Endothelial cell of umbilical vein (primary cell): Measurements from ENCODE around the gene FANCC. TPM values are rescaled to one million over a fixed set of nuclear protein-coding genes. Genes with fewer than 3 reads are reported as not detected.

Experiments used
- BruUV-seq: library from RNA; stranded (reverse); fragments of 400-500 nt; replicated peaks from 2 replicates; lab custom pipeline; 2021; lab: Mats Ljungman, UMichigan
- CTCF ChIA-PET: fragments of 300-600, 350-600 bp; sonication (Branson Sonifier 250); formaldehyde crosslinking; loops from one replicate; lab custom pipeline; 2021; ENCODE audit warnings: antibody characterized with exemption, inconsistent platforms; lab: Charles Lee
- POLR2A ChIA-PET: fragments of 300-600, 350-600 bp; sonication (Branson Sonifier 250); formaldehyde crosslinking; loops from one replicate; lab custom pipeline; 2021; ENCODE audit warnings: antibody characterized with exemption, inconsistent platforms; lab: Charles Lee
- DNase-seq: peaks from one replicate; pipeline ENCODE4 v3.0.0-alpha.2; 2011; ENCODE audit warnings: low read depth, low spot score
- FAIRE-seq: peaks from 2 replicates; lab custom pipeline; 2011; peaks lifted over from hg19 to GRCh38; lab: Jason Lieb, UNC
- H2AFZ ChIP-seq: 2 replicates; pipeline ENCODE4 v1.6.0; 2012; ENCODE audit warnings: low read depth, low read length, control low read depth, inconsistent platforms
- H3K27ac ChIP-seq: 2 replicates; pipeline ENCODE4 v1.5.1; 2011; ENCODE audit warnings: low read depth, mild to moderate bottlenecking, control low read depth, low read length, moderate library complexity; ENCODE audit not compliant: insufficient read depth
- H3K27me3 ChIP-seq, 2 experiments: 2 replicates each; pipeline versions ENCODE4 v1.6.0 to v1.6.1; 2011; ENCODE audit warnings: low read length in 2 of 2, mixed read lengths in 1 of 2; ENCODE audit not compliant: control insufficient read depth in 2 of 2, insufficient read depth in 2 of 2
- H3K36me3 ChIP-seq, 2 experiments: 2 replicates in 1 of 2; 3 replicates in 1 of 2; pipeline ENCODE4 v1.5.1; 2011; ENCODE audit warnings: low read length in 2 of 2, mild to moderate bottlenecking in 1 of 2, moderate library complexity in 1 of 2; ENCODE audit not compliant: control insufficient read depth in 2 of 2, insufficient read depth in 2 of 2; ENCODE audit errors: extremely low read depth in 1 of 2
- H3K4me1 ChIP-seq: 3 replicates; pipeline ENCODE4 v1.5.1; 2011; ENCODE audit warnings: mild to moderate bottlenecking, low read length; ENCODE audit not compliant: control insufficient read depth, insufficient read depth; ENCODE audit errors: extremely low read depth
- H3K4me2 ChIP-seq: 2 replicates; pipeline ENCODE4 v1.6.1; 2011; ENCODE audit warnings: low read length, control low read depth, mixed read lengths; ENCODE audit not compliant: insufficient read depth
- H3K4me3 ChIP-seq, 3 experiments: fragments of 200-600 bp in 1 of 3; sonication (generic), shearing (Covaris generic) in 1 of 3; replicated peaks in 1 of 3; 2 replicates each; pipeline ENCODE4 v1.5.1; 2011 to 2016; ENCODE audit warnings: control low read depth in 3 of 3, low read length in 3 of 3, mild to moderate bottlenecking in 2 of 3, inconsistent platforms in 1 of 3, low read depth in 1 of 3, moderate library complexity in 1 of 3; ENCODE audit not compliant: insufficient read depth in 1 of 3
- H3K79me2 ChIP-seq: 2 replicates; pipeline ENCODE4 v1.6.0; 2012; ENCODE audit warnings: low read length, inconsistent platforms; ENCODE audit not compliant: control insufficient read depth, insufficient read depth
- H3K9ac ChIP-seq: replicated peaks from 2 replicates; pipeline ENCODE3; 2011; ENCODE audit warnings: low read length, control low read depth; ENCODE audit not compliant: insufficient read depth; ENCODE audit errors: extremely low read depth
- H3K9me1 ChIP-seq: replicated peaks from 3 replicates; pipeline ENCODE4 v1.6.0; 2011; ENCODE audit warnings: mild to moderate bottlenecking, low read length; ENCODE audit not compliant: control insufficient read depth, insufficient read depth; ENCODE audit errors: extremely low read depth
- H3K9me3 ChIP-seq: replicated peaks from 2 replicates; pipeline ENCODE4 v1.5.1; 2012; ENCODE audit warnings: low read length, inconsistent platforms; ENCODE audit not compliant: control insufficient read depth, insufficient read depth
- H4K20me1 ChIP-seq: replicated peaks from 2 replicates; pipeline ENCODE3; 2011; ENCODE audit warnings: mild to moderate bottlenecking, low read length; ENCODE audit not compliant: control insufficient read depth, insufficient read depth; ENCODE audit errors: extremely low read depth
- CTCF ChIP-seq, 2 donors: IDR thresholded peaks; 1 replicate in 1 of 2; 2 replicates in 1 of 2; pipeline ENCODE4 v1.5.1; 2011; ENCODE audit warnings: low read length in 2 of 2, mild to moderate bottlenecking in 2 of 2, moderate library complexity in 2 of 2, control low read depth in 1 of 2, inconsistent platforms in 1 of 2, low read depth in 1 of 2; ENCODE audit not compliant: insufficient read depth in 1 of 2; ENCODE audit errors: extremely low read depth in 1 of 2
- EZH2 ChIP-seq: IDR thresholded peaks from 2 replicates; pipeline ENCODE4 v1.6.1; 2012; ENCODE audit warnings: borderline replicate concordance, low read depth, mild to moderate bottlenecking, moderate library complexity, low read length, inconsistent platforms; ENCODE audit not compliant: severe bottlenecking
- GATA2 ChIP-seq: IDR thresholded peaks from 2 replicates; pipeline ENCODE4 v1.7.0; 2011; ENCODE audit warnings: low read depth, mild to moderate bottlenecking, moderate library complexity, mixed read lengths, low read length; ENCODE audit not compliant: insufficient read length, insufficient read depth
- JUN ChIP-seq: IDR thresholded peaks from 2 replicates; pipeline ENCODE4 v1.6.1; 2011; ENCODE audit warnings: borderline replicate concordance, low read depth; ENCODE audit not compliant: insufficient read length, insufficient read depth
- MYC ChIP-seq: IDR thresholded peaks from one replicate; pipeline ENCODE4 v1.6.1; 2011; ENCODE audit warnings: mild to moderate bottlenecking, low read depth, low read length
- POLR2A ChIP-seq: IDR thresholded peaks from 2 replicates; pipeline ENCODE4 v1.6.1; 2012; ENCODE audit warnings: low read depth, mild to moderate bottlenecking, control low read depth, low read length
- dilution Hi-C: fragments of 300-500 bp; cut with MboI; formaldehyde crosslinking; loops from one replicate; pipeline ENCODE4 v1.15.0; 2019; ENCODE audit warnings: low sequenced_read_pairs; ENCODE audit not compliant: extremely low pct_ligation_motif_present
- intact Hi-C: fragments of 100-400 bp; cut with micrococcal nuclease; formaldehyde crosslinking; loops from one replicate; pipeline ENCODE4 v1.10.0; 2022
- polyA plus RNA-seq, 4 experiments: library from polyadenylated mRNA; depleted of rRNA in 3 of 4; stranded (reverse) in 3 of 4; unstranded in 1 of 4; fragments of >200 nt; gene quantifications; 2 replicates each; pipeline versions ENCODE4 v1.2.1 to v1.2.3, GENCODE V29; 2011 to 2012; ENCODE audit warnings: missing spikeins in 1 of 4
- total RNA-seq: library from RNA; stranded (reverse); gene quantifications from 2 replicates; pipeline ENCODE4 v1.2.3, GENCODE V29; 2021

The FANCC gene
- total and polyA plus RNA-seq, 2 donors (not counting 3 experiments of a cell fraction or from before 2014, with no cell fraction given) = 5.7 to 13.1 TPM

GRCh38 chr9:95073918-95074317, 243.6 kb downstream of the FANCC start:
- no peak overlapping the region for H3K4me2 ChIP-seq
- H4K20me1 ChIP-seq = no peaks in the 10 kb centered on the region
- no peaks in the 10 kb centered on the region for H3K9me1 ChIP-seq
- H3K36me3 ChIP-seq = peaks cover 0 to 12% of the 10 kb centered on the region in 2 experiments
- H3K27ac ChIP-seq = no peak overlapping the region
- TF ChIP-seq POLR2A (no peak), GATA2 (no peak), JUN (no peak)
- no peaks in the 10 kb centered on the region for H3K9me3 ChIP-seq
- dilution Hi-C loops (no loop called here), intact Hi-C loops (loop anchor here (1.0 kb wide), 2 partner anchors 292 to 393 kb away; no protein-coding TSS in a partner anchor)
- DNase-seq (no peak), FAIRE-seq (no peak)
- H2AFZ ChIP-seq = no peak overlapping the region
- no peaks in the 10 kb centered on the region for H3K27me3 ChIP-seq
- no peaks in the 10 kb centered on the region for H3K4me1 ChIP-seq
- BruUV-seq = no TSS peak
- ChIA-PET POLR2A (no interaction called here), CTCF (interaction anchor here (1.0 to 2.0 kb wide), 2 partner anchors 54 to 392 kb away, joined by 5 to 27 read pairs; no protein-coding TSS in a partner anchor)
- H3K79me2 ChIP-seq = peaks cover 10% of the 10 kb centered on the region
- no peak overlapping the region for H3K4me3 ChIP-seq
- H3K9ac ChIP-seq = no peak overlapping the region

GRCh38 chr9:95073042-95073607, 244.4 kb downstream of the FANCC start:
- Histone ChIP-seq H3K79me2 (peaks cover 10% of the 10 kb centered on the region), H3K4me1 (no peaks in the 10 kb centered on the region), H3K36me3 (peaks cover 0 to 10% of the 10 kb centered on the region in 2 experiments), H3K9me1 (no peaks in the 10 kb centered on the region), H3K27me3 (no peaks in the 10 kb centered on the region), H3K9me3 (no peaks in the 10 kb centered on the region), H3K9ac (no peak overlapping the region), H4K20me1 (no peaks in the 10 kb centered on the region), H3K4me3 (no peak overlapping the region), H3K27ac (no peak overlapping the region), H3K4me2 (no peak overlapping the region), H2AFZ (no peak overlapping the region)
- ChIA-PET POLR2A (no interaction called here), CTCF (interaction anchor here (0.6 to 2.3 kb wide), 15 partner anchors 11 to 392 kb away, joined by 3 to 42 read pairs (median 4); partner anchors contain the start of gene AOPEP)
- FAIRE-seq = no peak
- TF ChIP-seq EZH2 = no peak
- TF ChIP-seq JUN = no peak
- TF ChIP-seq CTCF (IDR thresholded peaks at IDR 0.05; ENCODE audit: extremely low read depth in 1 of 2, insufficient read depth in 1 of 2, low read depth in 1 of 2, low read length in 2 of 2) = peak in 1 of 2 donors; percentile 44
- no peak for TF ChIP-seq MYC
- BruUV-seq = no TSS peak
- DNase-seq = no peak
- intact Hi-C loops (loop anchor here (1.0 kb wide), 2 partner anchors 291 to 392 kb away; no protein-coding TSS in a partner anchor), dilution Hi-C loops (no loop called here)
